HCT116 (cell line): ENCODE measurements around the gene RGS10. TPM values are rescaled to one million over a fixed set of nuclear protein-coding genes. Genes with fewer than 3 reads are reported as not detected.

Source experiments
- ATAC-seq: fragments of 200-7000 bp; cut with Tn5 transposase; 2 replicates; pipeline ENCODE4 v1.9.1; 2020; ENCODE audit warnings: mild to moderate bottlenecking, moderate library complexity
- BruUV-seq: library from RNA; stranded (reverse); fragments of 400-500 nt; replicated peaks from 2 replicates; lab custom pipeline; 2021; lab: Mats Ljungman, UMichigan
- CTCF ChIA-PET: fragments of 300-600 bp; sonication (Branson Sonifier 250); formaldehyde crosslinking; loops from one replicate; lab custom pipeline; 2021; ENCODE audit warnings: antibody characterized with exemption; lab: Charles Lee
- POLR2A ChIA-PET: fragments of 300-600, 350-600 bp; sonication (Branson Sonifier 250); formaldehyde crosslinking; loops from one replicate; lab custom pipeline; 2021; ENCODE audit warnings: antibody characterized with exemption; lab: Charles Lee
- RAD21 ChIA-PET, 2 experiments: fragments of 300-600 bp; sonication (Branson Sonifier 250); formaldehyde crosslinking; loops; one replicate each; lab custom pipeline; 2023; ENCODE audit warnings: low total read pairs in 2 of 2; ENCODE audit not compliant: uncharacterized antibody in 2 of 2, unreplicated experiment in 2 of 2, low non-redundant PET in 1 of 2; lab: Charles Lee
- DNase-seq: peaks from one replicate; pipeline ENCODE4 v3.0.0-alpha.2; 2010; ENCODE audit warnings: low read depth, low spot score
- H2AFZ ChIP-seq: fragments of 200-600 bp; shearing (Covaris generic), sonication (generic); 2 replicates; pipeline ENCODE4 v1.6.1; 2017; ENCODE audit warnings: low read depth, mixed run types, mixed read lengths, antibody characterized with exemption, low read length; ENCODE audit not compliant: poor library complexity, severe bottlenecking
- H3K27ac ChIP-seq: 2 replicates; pipeline ENCODE4 v1.5.1; 2012; ENCODE audit warnings: low read depth, low read length
- H3K27me3 ChIP-seq: fragments of 200-600 bp; sonication (generic); 2 replicates; pipeline ENCODE4 v1.6.1; 2016; ENCODE audit warnings: mixed run types, low read length, mixed read lengths; ENCODE audit not compliant: insufficient read depth
- H3K36me3 ChIP-seq, 2 experiments: fragments of 200-500 bp in 1 of 2; fragments of 200-600 bp in 1 of 2; sonication (Bioruptor generic) in 1 of 2; sonication (generic) in 1 of 2; 2 replicates each; pipeline versions ENCODE4 v1.5.1 to v1.6.1; 2014 to 2016; ENCODE audit warnings: low read length in 2 of 2, inconsistent platforms in 1 of 2, mixed read lengths in 1 of 2, mixed run types in 1 of 2; ENCODE audit not compliant: insufficient read depth in 2 of 2, control insufficient read depth in 1 of 2
- H3K4me1 ChIP-seq, 2 experiments: fragments of 200-600 bp in 1 of 2; sonication (generic) in 1 of 2; 2 replicates each; pipeline versions ENCODE4 v1.5.1 to v1.6.1; 2012 to 2017; ENCODE audit warnings: low read length in 2 of 2, inconsistent platforms in 1 of 2, mild to moderate bottlenecking in 1 of 2, mixed read lengths in 1 of 2, mixed run types in 1 of 2, moderate library complexity in 1 of 2; ENCODE audit not compliant: insufficient read depth in 2 of 2, control insufficient read depth in 1 of 2
- H3K4me2 ChIP-seq: fragments of 200-600 bp; sonication (generic); 2 replicates; pipeline ENCODE4 v1.6.1; 2017; ENCODE audit warnings: mixed run types, low read length, mixed read lengths
- H3K4me3 ChIP-seq, 2 experiments: fragments of 200-600 bp in 1 of 2; sonication (generic) in 1 of 2; replicated peaks in 1 of 2; 2 replicates each; pipeline ENCODE4 v1.5.1; 2011 to 2016; ENCODE audit warnings: low read length in 2 of 2, control low read depth in 1 of 2, low read depth in 1 of 2, mild to moderate bottlenecking in 1 of 2, mixed read lengths in 1 of 2, mixed run types in 1 of 2
- H3K79me2 ChIP-seq: fragments of 200-600 bp; sonication (generic); 2 replicates; pipeline ENCODE4 v1.6.1; 2017; ENCODE audit warnings: mild to moderate bottlenecking, mixed run types, low read length, moderate library complexity, mixed read lengths; ENCODE audit not compliant: insufficient read depth
- H3K9ac ChIP-seq: fragments of 200-600 bp; sonication (generic); 2 replicates; pipeline ENCODE4 v1.6.1; 2016; ENCODE audit warnings: low read length, mixed read lengths
- H3K9me2 ChIP-seq: fragments of 200-600 bp; sonication (generic), shearing (Covaris generic); 2 replicates; pipeline ENCODE4 v1.6.1; 2017; ENCODE audit warnings: mixed run types, mild to moderate bottlenecking, moderate library complexity; ENCODE audit not compliant: insufficient read depth
- H3K9me3 ChIP-seq, 2 experiments: fragments of 200-500 bp in 1 of 2; fragments of 200-600 bp in 1 of 2; sonication (Bioruptor generic) in 1 of 2; sonication (generic) in 1 of 2; 2 replicates each; pipeline ENCODE4 v1.6.1; 2014 to 2017; ENCODE audit warnings: low read length in 2 of 2, mixed read lengths in 2 of 2, inconsistent platforms in 1 of 2, low read depth in 1 of 2, mild to moderate bottlenecking in 1 of 2, mixed run types in 1 of 2, moderate library complexity in 1 of 2; ENCODE audit not compliant: control insufficient read depth in 1 of 2, insufficient read depth in 1 of 2
- H4K20me1 ChIP-seq: fragments of 200-600 bp; sonication (generic), shearing (Covaris generic); 2 replicates; pipeline ENCODE4 v1.6.1; 2017; ENCODE audit warnings: mixed run types, mild to moderate bottlenecking, moderate library complexity; ENCODE audit not compliant: insufficient read depth
- CBX3 ChIP-seq: IDR thresholded peaks from 2 replicates; pipeline ENCODE4 v1.6.1; 2012; ENCODE audit warnings: low read depth
- CEBPB ChIP-seq: IDR thresholded peaks from 2 replicates; pipeline ENCODE4 v1.6.1; 2012; ENCODE audit warnings: low read depth
- CTCF ChIP-seq, 3 experiments: fragments of 200-600 bp in 1 of 3; sonication (generic) in 1 of 3; IDR thresholded peaks in 2 of 3; conservative IDR thresholded peaks in 1 of 3; 2 replicates each; pipeline ENCODE4 v1.5.1; 2012 to 2017; ENCODE audit warnings: low read depth in 2 of 3, low read length in 2 of 3, antibody characterized with exemption in 1 of 3, borderline replicate concordance in 1 of 3, control low read depth in 1 of 3, mild to moderate bottlenecking in 1 of 3, mixed read lengths in 1 of 3, mixed run types in 1 of 3, moderate library complexity in 1 of 3; ENCODE audit not compliant: insufficient read depth in 1 of 3
- ELF1 ChIP-seq: IDR thresholded peaks from 2 replicates; pipeline ENCODE4 v1.6.1; 2012; ENCODE audit warnings: low read depth, borderline replicate concordance
- EZH2phosphoT487 ChIP-seq: fragments of 200-600 bp; IDR thresholded peaks from 2 replicates; pipeline ENCODE4 v1.6.1; 2018; ENCODE audit warnings: antibody characterized with exemption, borderline replicate concordance
- FOSL1 ChIP-seq: IDR thresholded peaks from 2 replicates; pipeline ENCODE4 v1.6.1; 2012; ENCODE audit warnings: low read depth
- JUND ChIP-seq: IDR thresholded peaks from 2 replicates; pipeline ENCODE4 v1.6.1; 2012
- POLR2A ChIP-seq: IDR thresholded peaks from 2 replicates; pipeline ENCODE4 v1.7.0; 2011; ENCODE audit warnings: borderline replicate concordance; ENCODE audit not compliant: insufficient read depth, insufficient read length; ENCODE audit errors: extremely low read depth
- POLR2AphosphoS5 ChIP-seq: IDR thresholded peaks from 2 replicates; pipeline ENCODE4 v1.6.1; 2011; ENCODE audit warnings: mild to moderate bottlenecking, low read depth, low read length, moderate library complexity
- RAD21 ChIP-seq: IDR thresholded peaks from 2 replicates; pipeline ENCODE4 v1.6.1; 2012; ENCODE audit warnings: low read depth, mild to moderate bottlenecking
- SIN3A ChIP-seq: IDR thresholded peaks from 2 replicates; pipeline ENCODE4 v1.6.1; 2012; ENCODE audit warnings: low read depth
- SP1 ChIP-seq: IDR thresholded peaks from 2 replicates; pipeline ENCODE4 v1.6.1; 2012; ENCODE audit warnings: low read depth
- SRF ChIP-seq: IDR thresholded peaks from 2 replicates; pipeline ENCODE4 v1.6.1; 2012; ENCODE audit warnings: low read depth
- YY1 ChIP-seq: IDR thresholded peaks from 2 replicates; pipeline ENCODE4 v1.6.1; 2011; ENCODE audit warnings: low read length, low read depth, moderate library complexity, mild to moderate bottlenecking; ENCODE audit not compliant: insufficient replicate concordance; ENCODE audit errors: extremely low read depth
- ZBTB33 ChIP-seq: IDR thresholded peaks from 2 replicates; pipeline ENCODE4 v1.6.1; 2011; ENCODE audit warnings: mild to moderate bottlenecking, low read length, moderate library complexity; ENCODE audit not compliant: insufficient replicate concordance; ENCODE audit errors: extremely low read depth
- ZFX ChIP-seq: fragments of 450-650 bp; IDR thresholded peaks from 2 replicates; pipeline ENCODE4 v1.6.1; 2017
- intact Hi-C: fragments of 100-400 bp; cut with micrococcal nuclease; formaldehyde crosslinking; loops from 2 replicates; pipeline ENCODE4 v1.10.0; 2022
- total RNA-seq: library from RNA; stranded (reverse); gene quantifications from one replicate; pipeline ENCODE4 v1.2.1, GENCODE V29; 2021; ENCODE audit not compliant: unreplicated experiment
- TF ChIP-seq, protein P1 (sequence below): IDR thresholded peaks from 2 replicates; pipeline ENCODE4 v1.6.1; 2012

Gene RGS10
- total RNA-seq, 1 experiment from 2014 or later: 96.7 TPM

- TF ChIP-seq CTCF (IDR thresholded peaks at IDR 0.05 in 2 of 3, conservative IDR thresholded peaks at IDR 0.05 in 1 of 3; ENCODE audit: borderline replicate concordance in 1 of 3, insufficient read depth in 1 of 3, low read depth in 2 of 3, low read length in 2 of 3) (no peak), CBX3 (no peak), CEBPB (no peak)
These were observed 26.9 kb downstream of the RGS10 start (continued) for GRCh38 chr10:119515511-119516045.

DNA sequence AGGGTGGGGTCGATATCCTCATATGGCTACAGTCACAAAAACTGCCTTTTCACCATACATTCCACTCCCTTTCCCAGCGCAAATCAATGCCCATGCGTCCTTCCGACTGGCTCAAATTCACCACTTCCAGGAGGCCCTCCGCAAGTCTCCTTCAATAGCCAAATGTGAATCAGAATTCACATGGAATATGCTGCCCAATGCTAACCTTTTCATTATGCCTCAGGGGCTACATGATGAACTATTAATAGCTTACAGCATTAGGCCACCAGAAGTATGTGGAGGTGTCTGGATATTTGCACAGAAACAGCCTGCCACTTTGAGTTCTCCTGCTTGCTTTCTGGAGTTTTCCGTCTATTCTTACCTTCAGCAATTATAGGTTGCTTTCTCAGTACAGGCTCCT is 27.7 kb downstream of the RGS10 start:
- DNase-seq: no peak
- TF ChIP-seq YY1: no peak
- no peak for TF ChIP-seq POLR2AphosphoS5
- no peak for TF ChIP-seq RAD21
- TF ChIP-seq EZH2phosphoT487: no peak
- TF ChIP-seq FOSL1: no peak
- no peak for TF ChIP-seq CTCF (IDR thresholded peaks at IDR 0.05 in 2 of 3, conservative IDR thresholded peaks at IDR 0.05 in 1 of 3; ENCODE audit: borderline replicate concordance in 1 of 3, insufficient read depth in 1 of 3, low read depth in 2 of 3, low read length in 2 of 3)
- no peak for TF ChIP-seq JUND
- TF ChIP-seq ELF1: no peak
- TF ChIP-seq POLR2A: no peak
- TF ChIP-seq, protein P1, sequence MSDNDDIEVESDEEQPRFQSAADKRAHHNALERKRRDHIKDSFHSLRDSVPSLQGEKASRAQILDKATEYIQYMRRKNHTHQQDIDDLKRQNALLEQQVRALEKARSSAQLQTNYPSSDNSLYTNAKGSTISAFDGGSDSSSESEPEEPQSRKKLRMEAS: no peak
- no peak for TF ChIP-seq ZFX
- no peak for TF ChIP-seq ZBTB33
- no peak for TF ChIP-seq SP1
- TF ChIP-seq CBX3: no peak
- TF ChIP-seq SIN3A: no peak
- TF ChIP-seq CEBPB: no peak
- no peak for TF ChIP-seq SRF
- Histone ChIP-seq H3K27me3 (no peaks in the 10 kb centered on the region), H3K4me2 (no peak overlapping the region), H3K4me1 (peaks cover 0 to 11% of the 10 kb centered on the region in 2 experiments; a peak in 1 of 4 replicates), H3K27ac (no peak overlapping the region), H3K4me3 (no peak overlapping the region), H3K79me2 (no peaks in the 10 kb centered on the region), H4K20me1 (no peaks in the 10 kb centered on the region), H3K9me2 (no peaks in the 10 kb centered on the region), H3K36me3 (peaks cover 8 to 25% of the 10 kb centered on the region in 2 experiments; a peak in 3 of 4 replicates), H3K9me3 (no peaks in the 10 kb centered on the region), H3K9ac (no peak overlapping the region), H2AFZ (no peak overlapping the region)
- POLR2A ChIA-PET: no interaction called here
- CTCF ChIA-PET: no interaction called here
- intact Hi-C loops: no loop called here
- BruUV-seq: no TSS peak
- no peak for ATAC-seq
- RAD21 ChIA-PET: interaction anchor here in 1 of 2 experiments (0.7 kb wide), 1 partner anchor 109 kb away, joined by 4 read pairs; no protein-coding TSS in a partner anchor
